DMS114 treated with DMSO at 0.1 percent for 48 hours (cell line): Measurements from ENCODE around the gene GTPBP10.
"Not testable (repeated sequence)": the region's sequence is repeated elsewhere in the genome, so short reads cannot be mapped to it uniquely, and the experiment has no call there.

Experiments used
- DNase-seq: peaks from one replicate; lab custom pipeline; 2025; ENCODE audit not compliant: unreplicated experiment; lab: John Stamatoyannopoulos, UW

GTPBP10 gene

DNA sequence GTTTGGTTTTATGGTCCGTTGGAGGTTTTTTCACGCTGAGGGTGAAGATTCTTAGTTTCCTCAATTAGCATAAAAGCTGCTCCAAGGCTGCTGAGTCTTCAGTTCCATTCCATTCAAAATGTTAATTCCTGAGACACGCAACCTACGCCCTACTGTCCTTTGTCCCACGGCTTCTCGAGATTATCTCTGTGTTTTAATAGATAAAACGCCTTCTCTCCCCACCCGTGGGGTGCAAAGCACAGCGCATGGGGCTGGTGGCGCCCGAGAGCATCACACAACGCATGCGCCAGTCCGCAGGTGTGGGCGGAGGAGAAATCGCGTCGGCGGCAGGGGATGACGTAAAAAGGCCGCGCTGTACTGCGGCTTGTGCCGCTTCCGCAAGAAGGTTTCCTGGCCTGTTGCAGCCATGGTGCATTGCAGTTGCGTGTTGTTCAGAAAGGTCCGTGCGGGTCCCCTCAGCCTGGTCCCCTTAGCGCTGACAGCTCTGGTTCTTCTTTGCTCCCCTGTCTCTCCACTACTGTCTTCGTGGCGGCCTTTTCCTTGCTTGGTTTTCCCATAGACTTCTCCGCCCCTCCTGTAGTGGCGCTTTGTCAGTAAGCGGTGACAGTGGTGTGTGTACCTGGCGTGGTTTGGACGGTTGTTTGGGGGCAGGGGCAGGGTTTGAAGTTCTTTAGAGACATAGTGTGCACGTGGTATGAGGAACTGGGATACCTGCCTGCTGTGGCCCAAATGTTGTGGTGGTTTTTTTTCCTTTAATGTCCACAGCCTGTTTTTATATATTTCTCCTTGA is at the start of gene GTPBP10:
TSS of gene GTPBP10 (plus strand) at position 381 of the 790 bp plus-strand sequence. CDS start at position 407, 26 bp downstream.
- DNase-seq: peak; percentile 89

- peak; percentile 30 for DNase-seq
Observed at GRCh38 chr7:90298145-90299038, 48.1 kb upstream of the GTPBP10 start.

GRCh38 chr7:90303241-90303640 is 43.3 kb upstream of the GTPBP10 start:
- DNase-seq: no peak

- no peak for DNase-seq
Observed at GRCh38 chr7:90309872-90310271, 36.6 kb upstream of the GTPBP10 start.

GRCh38 chr7:90311175-90311574 is 35.3 kb upstream of the GTPBP10 start:
- no peak for DNase-seq

DNA sequence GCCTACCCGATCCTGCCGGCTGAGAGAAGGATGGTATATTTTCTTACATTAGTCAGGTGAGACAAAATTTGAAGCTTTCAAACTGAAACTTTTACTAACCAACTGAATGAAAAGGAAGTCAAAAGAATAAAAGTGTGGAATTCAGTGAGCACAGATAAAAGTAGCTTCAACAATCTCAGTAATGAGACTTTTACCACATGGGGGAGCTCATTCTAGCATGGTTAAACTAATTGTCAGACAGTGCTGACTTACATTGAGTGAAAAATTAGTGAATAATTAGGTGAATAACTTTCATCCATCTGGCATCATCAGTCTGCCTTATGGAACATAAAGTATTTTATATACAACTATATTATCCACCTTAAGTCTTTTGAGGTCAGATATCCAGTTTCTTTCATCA is 33.8 kb upstream of the GTPBP10 start:
- no peak for DNase-seq

DNA sequence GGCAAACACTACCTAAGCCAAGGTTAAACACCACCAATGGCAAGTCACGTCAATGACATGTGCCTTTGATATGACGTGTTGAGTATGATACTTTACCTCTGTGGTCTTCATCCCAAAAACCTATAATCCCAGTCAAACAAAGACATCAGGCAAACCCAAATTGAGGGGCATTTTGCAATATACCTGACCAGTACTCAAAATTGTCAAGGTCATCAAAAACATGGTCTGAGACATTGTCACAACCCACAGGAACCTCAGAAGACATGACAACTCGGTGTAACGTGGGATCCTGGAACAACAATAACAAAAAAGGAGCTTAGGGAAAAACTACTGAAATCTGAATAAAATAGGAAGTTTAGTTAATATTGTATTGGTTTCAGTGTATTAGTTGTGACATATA is 32.6 kb upstream of the GTPBP10 start:
- DNase-seq: no peak

DNA sequence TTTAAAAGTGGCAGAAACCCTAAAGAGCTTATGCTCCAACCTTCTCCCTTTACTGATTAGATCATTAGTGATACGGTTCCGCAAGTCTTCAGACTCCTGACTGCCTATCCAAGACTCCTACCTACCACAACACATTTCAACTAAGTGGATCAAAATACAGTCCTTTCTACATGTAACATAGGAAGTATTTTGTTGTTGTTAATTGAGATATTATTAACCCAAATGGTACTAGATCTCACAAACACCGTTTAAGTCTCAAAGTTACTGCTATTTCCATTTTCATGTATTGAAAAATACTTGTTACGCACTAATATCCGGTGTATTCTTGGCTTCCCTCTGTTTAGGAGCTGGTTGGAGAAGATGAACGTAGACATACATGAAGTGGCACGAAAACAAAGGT is 26.5 kb upstream of the GTPBP10 start:
- DNase-seq: no peak

- DNase-seq: no peak
Observed at GRCh38 chr7:90320418-90320800, 26.1 kb upstream of the GTPBP10 start.

GRCh38 chr7:90320801-90321494 is 25.6 kb upstream of the GTPBP10 start, which contains the start of gene FAM237B:
Gene FAM237B (minus strand): TSS chr7:90321304. CDS start chr7:90319748, 1,556 bp downstream.
- DNase-seq: no peak

DNA sequence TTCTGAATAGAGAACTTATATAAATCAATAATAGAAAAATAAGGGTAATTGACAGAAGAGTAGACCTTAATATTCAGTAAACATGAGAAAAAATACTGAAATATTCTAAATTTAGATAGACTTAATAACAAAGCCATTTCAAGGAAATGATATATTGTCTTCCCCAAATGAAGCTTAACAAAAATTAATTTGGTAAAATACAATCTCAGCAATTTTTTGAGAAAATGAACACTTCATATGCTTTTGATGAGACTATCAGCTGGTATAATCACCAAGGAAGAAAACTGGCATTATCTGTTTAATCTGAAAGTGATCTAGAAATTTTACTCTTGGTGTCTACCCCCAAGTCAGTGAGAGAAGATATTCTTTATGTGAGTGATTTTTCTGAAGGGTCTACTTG is 23.7 kb upstream of the GTPBP10 start:
- no peak for DNase-seq

- no peak for DNase-seq
Observed at GRCh38 chr7:90326500-90326899, 20.0 kb upstream of the GTPBP10 start.

DNA sequence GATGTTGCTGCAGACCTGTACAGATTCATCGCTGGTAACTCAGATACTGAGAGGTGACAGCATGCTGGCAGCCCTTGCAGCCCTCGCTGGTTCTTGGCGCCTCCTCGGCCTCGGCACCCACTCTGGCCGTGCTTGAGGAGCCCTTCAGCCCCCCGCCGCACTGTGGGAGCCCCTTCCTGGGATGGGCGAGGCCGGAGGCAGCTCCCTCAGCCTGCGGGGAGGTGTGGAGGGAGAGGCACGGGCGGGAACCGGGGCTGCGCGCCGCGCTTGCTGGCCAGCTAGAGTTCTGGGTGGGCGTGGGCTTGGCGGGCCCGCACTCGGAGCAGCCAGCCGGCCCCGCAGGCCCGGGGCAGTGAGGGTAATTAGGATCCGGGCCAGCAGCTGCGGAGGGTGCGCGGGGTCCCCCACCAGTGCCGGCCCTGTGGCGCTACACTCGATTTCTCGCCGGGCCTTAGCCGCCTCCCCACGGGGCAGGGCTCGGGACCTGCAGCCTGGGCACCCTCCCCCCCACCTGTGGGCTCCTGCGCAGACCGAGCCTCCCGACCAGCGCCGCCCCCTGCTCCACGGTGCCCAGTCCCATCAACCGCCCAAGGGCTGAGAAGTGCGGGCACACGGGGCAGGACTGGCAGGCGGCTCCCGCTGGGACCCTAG is 12.2 kb upstream of the GTPBP10 start:
- no peak for DNase-seq

DNA sequence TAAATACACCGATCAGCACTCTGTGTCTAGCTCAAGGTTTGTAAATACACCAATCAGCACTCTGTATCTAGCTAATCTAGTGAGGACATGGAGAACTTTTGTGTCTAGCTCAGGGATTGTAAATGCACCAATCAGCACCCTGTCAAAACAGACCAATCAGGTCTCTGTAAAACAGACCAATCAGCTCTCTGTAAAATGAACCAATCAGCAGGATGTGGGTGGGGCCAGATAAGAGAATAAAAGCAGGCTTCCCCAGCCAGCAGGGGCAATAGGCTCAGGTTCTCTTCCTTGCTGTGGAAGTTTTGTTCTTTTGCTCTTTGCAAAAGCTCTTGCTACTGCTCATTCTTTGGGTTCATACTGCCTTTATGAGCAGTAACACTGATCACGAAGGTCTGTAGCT is 11.6 kb upstream of the GTPBP10 start:
- not testable (repeated sequence) for DNase-seq

GRCh38 chr7:90337106-90337505 is 9.4 kb upstream of the GTPBP10 start:
- DNase-seq: no peak

DNA sequence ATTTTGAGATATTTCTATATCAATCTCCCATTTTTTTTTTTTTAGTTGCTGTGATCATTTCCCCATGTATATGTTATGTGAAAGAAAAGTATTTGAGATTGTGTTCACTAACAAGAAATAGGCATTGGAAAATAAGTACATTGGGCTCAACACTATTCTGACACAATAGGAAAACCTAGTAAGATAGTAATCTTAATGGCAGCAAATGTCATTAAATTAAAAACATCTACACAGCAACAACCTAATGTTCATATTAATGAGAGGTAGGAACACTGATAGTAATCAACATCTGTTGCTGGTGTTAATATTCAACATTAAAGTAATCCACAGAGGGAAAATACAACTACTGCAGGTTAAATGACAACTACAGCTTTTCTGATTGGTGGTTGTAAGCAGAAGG is 1.5 kb upstream of the GTPBP10 start:
- DNase-seq: no peak

GRCh38 chr7:90345595-90346335 is 751 bp upstream of the GTPBP10 start:
- no peak for DNase-seq

GRCh38 chr7:90347759-90348158 is 1.2 kb downstream of the GTPBP10 start:
- no peak for DNase-seq

DNA sequence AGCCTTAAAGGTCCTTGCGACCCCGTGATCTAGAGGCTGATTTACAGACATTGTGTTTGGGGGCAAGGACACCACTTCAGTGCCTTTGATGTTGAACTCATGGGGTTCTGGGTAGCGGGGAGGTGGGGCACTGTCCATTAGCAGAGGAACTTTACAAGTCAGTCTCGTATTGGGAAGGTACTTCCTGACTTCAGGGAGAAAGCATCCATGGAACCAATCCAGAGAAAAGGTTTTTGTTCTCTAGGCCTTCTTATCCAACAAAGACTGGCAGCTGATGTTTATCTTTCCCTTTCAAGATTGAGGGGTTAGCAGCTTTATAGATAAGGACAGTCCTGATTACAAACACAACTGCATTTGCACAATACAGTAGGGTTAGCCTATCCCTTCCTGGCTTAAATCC is 2.8 kb downstream of the GTPBP10 start:
- no peak for DNase-seq

DNA sequence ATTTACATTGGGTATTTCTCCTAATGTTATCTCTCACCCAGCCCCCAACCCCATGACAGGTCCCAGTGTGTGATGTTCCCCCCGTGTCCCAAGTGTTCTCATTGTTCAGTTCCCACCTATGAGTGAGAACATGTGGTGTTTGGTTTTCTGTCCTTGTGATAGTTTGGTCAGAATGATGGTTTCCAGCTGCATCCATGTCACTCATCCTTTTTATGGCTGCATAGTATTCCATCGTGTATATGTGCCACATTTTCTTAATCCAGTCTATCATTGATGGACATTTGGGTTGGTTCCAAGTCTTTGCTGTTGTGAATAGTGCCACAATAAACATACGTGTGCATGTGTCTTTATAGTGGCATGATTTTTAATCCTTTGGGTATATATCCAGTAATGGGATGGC is 3.5 kb downstream of the GTPBP10 start:
- DNase-seq: not testable (repeated sequence)
